Anterior cingulate cortex (tissue), 58 donors: ENCODE results near the gene EFCAB6.

Experiments used
- DNase-seq, 58 donors: peaks; one replicate each; lab custom pipeline; 2025; lab: John Stamatoyannopoulos, UW

EFCAB6 gene, protein sequence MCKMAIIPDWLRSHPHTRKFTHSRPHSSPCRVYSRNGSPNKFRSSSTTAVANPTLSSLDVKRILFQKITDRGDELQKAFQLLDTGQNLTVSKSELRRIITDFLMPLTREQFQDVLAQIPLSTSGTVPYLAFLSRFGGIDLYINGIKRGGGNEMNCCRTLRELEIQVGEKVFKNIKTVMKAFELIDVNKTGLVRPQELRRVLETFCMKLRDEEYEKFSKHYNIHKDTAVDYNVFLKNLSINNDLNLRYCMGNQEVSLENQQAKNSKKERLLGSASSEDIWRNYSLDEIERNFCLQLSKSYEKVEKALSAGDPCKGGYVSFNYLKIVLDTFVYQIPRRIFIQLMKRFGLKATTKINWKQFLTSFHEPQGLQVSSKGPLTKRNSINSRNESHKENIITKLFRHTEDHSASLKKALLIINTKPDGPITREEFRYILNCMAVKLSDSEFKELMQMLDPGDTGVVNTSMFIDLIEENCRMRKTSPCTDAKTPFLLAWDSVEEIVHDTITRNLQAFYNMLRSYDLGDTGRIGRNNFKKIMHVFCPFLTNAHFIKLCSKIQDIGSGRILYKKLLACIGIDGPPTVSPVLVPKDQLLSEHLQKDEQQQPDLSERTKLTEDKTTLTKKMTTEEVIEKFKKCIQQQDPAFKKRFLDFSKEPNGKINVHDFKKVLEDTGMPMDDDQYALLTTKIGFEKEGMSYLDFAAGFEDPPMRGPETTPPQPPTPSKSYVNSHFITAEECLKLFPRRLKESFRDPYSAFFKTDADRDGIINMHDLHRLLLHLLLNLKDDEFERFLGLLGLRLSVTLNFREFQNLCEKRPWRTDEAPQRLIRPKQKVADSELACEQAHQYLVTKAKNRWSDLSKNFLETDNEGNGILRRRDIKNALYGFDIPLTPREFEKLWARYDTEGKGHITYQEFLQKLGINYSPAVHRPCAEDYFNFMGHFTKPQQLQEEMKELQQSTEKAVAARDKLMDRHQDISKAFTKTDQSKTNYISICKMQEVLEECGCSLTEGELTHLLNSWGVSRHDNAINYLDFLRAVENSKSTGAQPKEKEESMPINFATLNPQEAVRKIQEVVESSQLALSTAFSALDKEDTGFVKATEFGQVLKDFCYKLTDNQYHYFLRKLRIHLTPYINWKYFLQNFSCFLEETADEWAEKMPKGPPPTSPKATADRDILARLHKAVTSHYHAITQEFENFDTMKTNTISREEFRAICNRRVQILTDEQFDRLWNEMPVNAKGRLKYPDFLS (N-terminal part only)

DNA sequence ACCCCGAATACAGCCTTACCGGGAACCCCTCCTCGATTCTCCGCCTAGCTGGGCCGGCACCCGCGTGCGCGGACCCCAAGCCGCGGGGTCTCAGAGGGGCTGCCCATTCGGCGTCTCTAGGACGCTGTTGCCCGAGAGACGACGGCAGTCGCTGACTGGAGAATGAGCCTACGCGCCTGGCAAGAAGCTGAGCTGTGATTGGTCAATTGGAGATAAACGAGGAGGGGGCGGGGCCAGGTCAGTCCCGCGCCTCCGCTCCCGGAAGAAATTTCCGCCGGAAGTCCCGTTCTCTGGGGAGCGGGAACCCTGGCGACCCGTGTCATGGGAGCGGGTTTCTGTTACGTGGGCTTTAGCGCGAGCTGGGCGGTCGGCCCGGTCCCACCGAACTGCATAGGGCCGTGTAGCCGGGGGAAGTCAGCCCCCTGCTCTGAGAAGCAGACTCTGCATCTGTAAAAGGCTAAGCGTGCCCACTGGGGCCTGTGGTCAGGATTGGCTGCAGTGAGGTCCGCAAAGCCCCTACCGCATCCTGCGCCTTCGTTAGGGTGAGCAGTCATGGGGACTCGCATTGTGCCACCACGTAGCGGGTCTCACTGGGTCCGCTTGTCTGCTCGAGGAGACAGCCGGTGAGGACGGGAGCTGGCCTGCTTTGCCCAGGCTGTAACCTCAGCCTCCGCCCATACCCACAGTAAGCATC is at the start of gene EFCAB6:
Gene EFCAB6, minus strand, starts transcription at position 157 of the 694 bp plus-strand sequence. CDS start 29,987 bp downstream, outside the sequence.
- DNase-seq, result peak; percentile 63 to 96 (median 88)

DNA sequence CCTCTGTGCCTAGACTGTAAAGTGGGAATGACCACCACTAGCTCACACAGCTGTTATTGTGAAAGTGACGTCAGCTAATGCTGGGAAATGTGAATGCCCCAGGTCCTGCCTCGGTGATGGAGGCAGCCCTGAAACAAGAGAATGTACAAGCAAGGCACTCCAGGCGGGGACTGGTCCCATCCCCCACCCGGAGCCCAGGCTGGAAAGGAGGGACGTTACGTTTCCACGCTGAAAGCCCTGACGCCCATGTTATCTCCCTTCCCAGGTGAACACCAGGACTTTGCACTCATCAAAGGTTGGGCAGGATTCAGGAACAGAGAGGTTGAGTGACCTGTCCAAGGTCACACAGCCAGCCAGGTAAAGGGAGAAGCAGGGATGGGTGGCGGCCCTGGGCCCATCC is 49.4 kb upstream of the EFCAB6 start:
- DNase-seq, result peak in 8 of 58 donors; percentile 12 to 62 (median 24)

DNA sequence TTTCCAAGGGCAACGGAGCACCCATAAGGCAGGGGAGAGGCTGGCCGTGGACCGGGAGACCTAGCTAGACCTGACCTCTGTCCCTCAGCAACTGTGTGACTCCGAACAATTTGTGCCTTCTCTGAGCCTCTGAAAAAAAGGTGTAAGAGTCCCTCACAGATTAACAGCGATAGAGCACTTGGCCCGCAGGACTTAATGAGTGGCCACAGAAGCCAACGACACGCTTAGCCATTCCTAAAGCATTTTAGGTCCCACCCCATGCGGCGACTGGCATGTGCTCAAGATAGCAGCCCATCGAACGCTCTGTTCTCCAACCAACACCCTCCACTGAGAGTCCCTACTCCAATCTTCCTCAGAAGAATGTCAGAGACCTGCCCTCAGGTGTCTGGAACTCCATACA is 48.7 kb upstream of the EFCAB6 start:
- no peak for DNase-seq

DNA sequence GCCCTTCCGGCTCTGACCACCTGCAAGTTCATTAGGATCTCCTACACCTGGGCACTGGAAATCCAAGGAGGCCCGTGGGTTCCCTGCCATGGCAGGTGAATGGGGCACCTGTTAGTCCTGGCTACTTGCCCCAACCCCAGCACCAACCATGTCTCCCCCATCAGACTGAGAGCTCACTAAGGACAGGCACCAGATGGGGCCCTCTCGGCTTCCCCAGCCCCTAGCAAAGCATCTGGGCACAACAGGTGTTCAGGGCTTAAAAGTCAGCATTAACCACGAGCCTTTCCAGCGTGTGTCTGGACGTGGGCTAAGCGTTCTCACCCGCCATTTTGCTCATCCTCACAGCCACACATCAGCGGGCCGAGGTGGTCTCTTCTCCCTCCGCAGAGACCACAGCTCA is 48.0 kb upstream of the EFCAB6 start:
- no peak for DNase-seq

DNA sequence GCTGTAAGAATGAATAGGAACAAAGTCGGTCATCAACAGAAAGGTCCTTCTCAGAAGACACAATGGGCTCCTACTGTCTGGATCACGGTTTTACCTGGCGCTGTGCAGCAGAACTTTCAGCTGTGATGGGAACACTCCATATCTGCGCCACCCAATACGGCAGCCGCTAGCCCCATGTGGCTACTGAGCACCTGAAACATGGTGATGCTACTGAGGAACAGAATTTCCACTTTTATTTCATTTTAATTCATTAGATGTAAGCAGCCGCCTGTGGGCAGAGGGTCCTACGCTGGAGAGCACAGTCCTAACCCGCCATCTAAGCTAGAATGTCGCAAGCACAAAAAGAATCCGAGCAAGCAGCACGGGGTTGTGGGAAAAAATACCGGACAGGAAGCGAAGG is 47.5 kb upstream of the EFCAB6 start:
- no peak for DNase-seq

DNA sequence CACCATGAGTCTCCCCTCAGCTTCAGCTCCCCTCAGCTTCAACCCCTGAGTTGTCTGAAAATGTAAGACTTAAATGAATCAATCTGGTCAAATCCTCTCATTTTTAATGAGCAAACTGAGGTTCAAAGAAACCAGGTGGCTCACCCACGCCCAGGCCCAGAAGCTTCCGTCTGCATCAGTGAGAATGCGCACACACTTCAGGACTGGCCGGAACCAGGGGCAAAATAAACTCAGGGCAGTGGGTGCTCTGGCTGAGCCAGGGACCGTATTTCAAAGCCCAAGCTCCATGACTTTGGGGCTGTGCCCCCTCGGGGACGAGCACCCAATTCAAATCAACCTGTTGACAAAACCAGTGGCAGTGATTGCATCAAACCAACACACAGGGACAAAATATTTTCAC is 47.1 kb upstream of the EFCAB6 start:
- no peak for DNase-seq

DNA sequence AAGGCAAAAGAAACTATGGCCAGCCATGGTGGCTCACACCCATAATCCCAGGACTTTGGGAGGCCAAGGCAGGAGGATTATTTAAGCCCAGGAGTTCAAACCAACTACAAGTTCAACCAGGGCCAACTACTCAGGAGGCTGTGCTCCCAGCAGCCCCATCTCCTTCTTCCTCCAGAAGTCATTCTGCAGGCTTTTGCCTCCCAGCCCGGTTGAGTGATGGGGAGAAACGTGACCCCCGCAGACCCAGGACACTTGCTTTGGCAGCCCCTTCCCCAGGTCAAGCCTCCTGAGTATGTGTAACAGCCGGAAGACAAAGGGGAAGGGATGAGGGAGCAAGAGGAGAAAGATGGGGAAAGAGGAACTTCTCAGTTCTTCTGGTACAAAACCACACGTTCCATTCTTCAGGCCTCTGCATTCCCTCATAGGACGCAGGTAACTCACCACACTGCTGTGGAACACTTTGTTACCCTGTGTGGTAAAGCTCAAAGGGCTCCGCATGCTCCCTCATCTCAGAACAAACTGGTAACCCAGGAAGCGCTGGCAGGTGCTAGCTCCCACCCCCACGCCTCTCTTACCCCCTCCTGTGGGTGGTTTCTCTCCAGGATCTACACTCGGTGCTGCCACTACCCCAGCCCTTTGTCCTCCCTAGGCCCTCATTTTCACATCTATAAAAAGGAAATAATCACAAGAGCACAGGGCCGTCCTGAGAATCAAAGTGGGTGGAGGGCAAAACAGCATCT is 46.2 kb upstream of the EFCAB6 start:
- no peak for DNase-seq

DNA sequence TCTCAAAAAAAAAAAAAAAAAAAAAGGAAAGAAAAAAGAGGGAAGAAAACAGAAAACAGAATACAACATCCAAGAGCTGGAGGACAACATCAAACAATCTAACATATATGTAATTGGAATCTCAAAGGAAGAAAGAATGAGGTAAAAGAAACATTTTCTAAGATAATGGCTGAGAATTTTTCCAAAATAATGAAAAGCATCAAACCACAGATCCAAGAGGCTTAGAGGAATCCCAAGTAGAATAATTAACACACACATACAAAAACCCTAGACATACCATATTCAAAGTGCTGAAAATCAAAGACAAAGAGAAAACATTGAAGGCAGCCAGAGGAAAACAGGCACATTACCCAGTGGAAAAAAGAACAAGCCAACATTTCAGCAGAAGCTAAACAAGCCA is 45.3 kb upstream of the EFCAB6 start:
- no peak for DNase-seq

DNA sequence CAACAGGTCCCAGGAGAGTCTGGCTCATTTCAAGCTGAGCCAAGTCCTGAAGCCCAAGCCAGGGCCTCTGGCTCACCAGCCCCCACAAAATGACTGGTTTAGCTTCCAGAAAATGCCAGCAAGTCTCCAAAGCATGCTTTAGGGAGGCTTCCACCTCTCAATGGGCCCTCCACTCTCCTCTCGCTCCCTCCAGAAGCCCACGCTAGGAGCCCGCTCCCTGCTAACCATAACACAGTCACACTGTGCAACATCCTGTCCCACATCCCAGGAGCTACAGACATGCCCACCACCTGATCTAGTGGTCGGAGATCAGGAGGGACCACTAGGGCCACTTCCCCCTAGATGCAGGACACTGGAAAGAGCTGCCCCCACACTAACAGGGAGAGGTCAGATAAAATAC is 43.3 kb upstream of the EFCAB6 start:
- DNase-seq, result no peak

DNA sequence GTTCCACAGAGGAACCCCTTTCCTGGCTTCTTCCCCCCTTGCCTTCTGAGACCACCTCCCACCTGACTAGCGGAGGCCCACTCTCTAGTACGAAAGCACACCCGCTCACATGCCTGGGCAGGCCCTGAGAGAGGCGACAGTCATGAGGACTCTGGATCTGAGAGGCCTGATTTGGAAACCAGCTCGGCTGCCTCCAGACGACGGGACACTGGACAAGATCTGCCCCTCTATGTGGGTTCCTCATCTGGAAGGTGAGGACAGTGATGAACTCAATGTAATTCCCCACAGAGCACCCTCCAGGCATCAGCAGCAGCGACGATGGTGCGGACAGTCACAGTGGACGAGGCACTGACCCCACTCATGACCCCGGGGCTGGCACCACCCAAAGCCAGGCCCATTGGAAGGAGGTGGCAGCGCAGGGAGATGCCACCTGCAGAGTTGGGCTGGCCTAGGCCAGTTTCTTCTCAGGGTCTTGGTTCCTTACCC is 42.7 kb upstream of the EFCAB6 start:
- no peak for DNase-seq

DNA sequence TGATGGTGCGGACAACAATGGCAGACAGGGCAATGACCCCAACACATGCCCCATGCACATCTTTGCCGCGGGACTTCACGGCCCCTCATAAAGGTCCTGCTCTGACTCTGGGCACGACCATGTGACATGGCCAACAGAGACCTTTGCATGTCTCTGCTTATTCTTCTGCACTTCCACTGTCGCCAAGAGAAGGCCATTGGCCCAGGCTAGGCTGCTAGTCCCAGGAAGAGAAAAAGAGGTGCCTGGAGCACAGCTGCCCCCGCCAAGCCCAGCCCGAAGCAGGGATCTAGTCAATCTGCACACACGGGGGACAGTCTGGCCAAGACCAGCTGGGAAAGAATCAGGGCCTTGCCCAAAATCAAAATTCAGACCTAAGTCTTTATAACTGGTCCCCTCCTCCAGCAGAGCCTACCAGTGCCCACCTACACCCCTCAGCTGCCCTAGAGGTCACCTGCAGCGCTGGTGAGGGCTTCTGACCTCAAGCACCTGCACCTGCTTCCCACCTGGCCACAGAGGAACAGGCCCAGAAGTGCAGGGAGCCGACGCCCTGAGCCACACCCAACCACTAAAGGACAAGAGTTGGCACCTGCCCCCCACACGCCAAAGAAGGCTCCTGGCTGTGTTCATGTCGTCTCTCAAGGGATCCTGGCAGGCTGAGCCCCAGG is 42.1 kb upstream of the EFCAB6 start:
- no peak for DNase-seq

DNA sequence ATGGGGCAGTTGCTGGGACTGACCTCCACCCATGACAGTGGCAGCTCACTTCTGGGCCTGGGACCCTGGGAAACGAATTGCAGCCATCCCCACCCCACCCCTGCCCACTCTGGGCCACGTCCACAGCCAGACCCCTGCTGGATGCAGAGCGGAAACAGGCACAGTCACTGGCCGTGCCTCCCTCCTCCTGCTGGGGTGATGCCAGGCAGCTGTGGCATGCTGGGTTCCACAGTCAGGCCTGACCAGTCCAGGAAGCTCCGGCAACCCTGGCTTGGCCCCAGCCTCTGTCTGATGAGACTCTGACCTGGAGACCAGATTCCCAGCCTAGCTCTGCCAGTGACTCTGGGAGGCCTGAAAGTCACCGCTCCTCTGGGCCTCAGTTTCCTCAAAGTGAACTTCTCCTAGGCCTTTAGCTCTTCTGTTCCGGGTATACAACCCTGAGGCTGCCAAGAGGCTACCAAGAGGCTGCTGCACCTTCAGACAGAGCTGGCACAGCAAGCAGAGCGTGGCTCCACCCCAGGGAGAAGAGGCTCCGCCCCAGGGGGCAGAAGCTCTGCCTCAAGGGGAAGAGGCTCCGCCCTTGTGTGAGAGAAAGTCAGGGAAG is 41.3 kb upstream of the EFCAB6 start:
- DNase-seq, result no peak

DNA sequence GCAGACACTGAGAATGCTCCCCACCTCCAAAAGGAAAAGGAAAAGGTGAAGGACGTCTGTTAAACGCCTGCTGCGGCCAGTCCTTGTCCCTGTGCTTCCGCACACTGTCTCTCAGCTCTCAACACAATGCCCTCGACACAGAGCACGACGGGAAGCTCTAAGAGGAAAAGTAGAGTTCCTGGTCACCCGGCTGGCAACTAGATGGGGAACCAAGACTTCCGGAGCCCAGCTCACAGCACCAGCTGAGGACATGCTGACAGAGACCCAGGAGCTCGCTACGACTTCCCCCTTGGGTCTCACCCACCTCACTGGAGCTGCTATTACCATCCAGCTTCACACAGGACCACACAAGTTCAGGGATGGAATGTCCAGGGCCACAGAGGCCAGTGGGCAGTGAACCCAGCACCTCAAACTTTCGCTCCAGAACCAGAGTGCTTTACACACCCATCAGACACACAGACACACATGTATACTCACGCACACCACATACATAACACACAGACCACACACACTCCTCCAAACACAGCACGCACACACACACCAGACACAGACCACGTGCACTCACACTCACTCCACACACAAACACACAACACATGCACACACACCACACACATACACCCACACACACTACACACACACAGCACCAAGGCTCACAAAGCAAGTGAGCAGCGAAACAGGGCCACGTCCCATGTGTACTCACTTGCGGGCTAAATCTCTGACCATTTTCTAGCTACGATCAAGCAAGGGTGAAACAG is 40.6 kb upstream of the EFCAB6 start:
- DNase-seq, result no peak

DNA sequence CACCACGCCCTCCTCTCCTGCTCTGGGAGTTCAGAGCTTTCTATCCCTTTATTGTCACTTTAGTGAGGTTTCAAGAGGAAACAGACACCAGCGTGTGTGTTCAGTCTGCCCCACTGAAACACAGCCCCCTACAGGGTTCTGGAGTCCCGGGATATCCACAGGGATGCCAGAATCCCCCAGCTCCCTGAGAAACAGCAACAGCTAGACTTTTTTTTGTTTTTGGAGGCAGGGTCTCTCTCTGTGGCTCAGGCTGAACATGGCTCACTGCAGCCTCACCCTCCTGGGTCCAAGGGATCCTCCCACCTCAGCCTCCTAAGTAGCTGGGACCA is 39.8 kb upstream of the EFCAB6 start:
- no peak for DNase-seq

DNA sequence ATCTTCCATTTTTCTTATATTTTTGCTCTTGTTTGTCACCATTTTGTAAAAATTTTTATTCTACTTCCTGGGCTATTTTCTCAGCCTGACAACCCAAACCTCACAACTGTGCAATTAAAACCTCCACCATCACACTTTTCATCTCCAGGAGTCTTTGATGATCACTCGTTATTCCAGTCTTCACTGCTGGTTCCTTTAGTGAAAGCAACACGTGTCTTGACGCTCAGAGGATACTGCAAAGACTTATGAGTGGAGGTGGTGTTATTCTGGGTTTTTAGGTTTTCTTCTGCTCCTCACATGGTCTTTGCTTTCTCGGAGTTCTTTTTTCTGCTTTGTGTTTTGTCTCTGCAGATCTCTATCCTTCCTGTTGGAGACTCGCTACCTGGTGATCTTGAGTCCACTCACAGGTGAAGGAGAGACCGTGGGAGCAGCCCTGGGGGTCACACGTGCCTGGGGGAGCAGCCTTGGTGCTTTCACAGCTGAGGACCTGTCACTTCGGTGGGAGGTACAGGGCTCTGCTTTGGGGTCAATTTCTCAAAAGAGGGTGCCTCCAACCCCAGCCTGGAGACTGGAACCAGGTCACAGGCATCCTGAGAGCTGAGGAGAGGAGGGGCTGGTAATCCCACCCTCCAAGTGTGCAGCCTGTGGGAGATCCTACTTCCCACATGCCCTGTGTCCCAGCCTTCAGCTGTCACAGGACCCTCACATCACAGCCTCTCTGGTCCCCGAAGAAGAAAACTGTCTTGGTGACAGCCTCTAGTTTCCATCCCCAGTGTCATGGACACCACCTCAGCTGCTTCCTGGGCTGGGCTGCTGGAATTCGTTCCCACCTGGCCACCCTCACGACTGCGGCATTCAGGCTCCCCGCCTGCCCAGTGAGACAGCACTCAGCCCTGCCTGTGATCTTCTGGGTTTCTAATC is 39.2 kb upstream of the EFCAB6 start:
- DNase-seq, result peak in 2 of 58 donors; percentile 31 to 32

DNA sequence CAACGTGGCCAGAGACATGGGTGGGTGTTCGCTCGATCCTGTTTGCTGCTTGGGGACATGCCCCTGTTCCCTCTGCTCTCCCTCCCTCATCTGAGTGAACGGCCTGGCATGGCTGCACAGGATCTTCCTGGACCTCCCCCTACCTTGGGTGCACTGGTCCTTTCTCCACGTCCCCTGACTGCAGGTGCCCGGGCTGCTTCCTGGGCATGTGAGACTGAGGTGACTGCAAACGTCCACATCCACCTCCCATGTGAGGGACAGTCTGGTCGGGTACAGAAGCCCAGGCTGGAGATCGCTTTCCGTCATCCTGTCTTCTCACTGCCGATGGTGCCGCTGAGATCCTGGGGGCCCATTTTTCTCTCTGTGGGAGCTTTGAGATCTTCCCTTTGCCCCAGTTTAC is 38.4 kb upstream of the EFCAB6 start:
- no peak for DNase-seq

DNA sequence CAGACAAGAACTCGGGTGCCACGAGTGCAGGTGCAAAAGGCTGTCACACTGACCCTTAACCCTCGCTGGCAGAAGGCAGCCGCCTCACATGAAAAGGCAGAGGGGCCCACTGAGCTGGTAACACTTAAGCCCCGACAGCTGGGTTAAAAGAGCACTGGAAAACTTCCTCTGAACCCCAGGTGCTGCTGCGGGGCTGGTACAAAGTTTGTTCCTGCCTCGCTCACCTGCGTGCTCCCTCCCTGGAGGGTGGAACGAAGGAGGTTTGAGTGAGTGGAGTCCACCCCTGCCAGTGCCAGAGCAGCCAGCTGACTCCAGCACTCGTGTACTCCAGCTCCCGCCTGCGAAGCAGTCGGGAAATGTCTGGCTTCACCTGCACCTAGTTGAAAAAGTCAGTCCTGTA is 37.6 kb upstream of the EFCAB6 start:
- no peak for DNase-seq
